ENCODE results near the gene REG4. TPM values are rescaled to one million over a fixed set of nuclear protein-coding genes. Genes with fewer than 3 reads are reported as not detected.

The REG4 gene
- total RNA-seq, 1 experiment from 2014 or later, result not detected

- H3K4me3 ChIP-seq (ENCODE audit: low read depth in 2 of 2, low read length in 2 of 2), result no peak overlapping the region
- H3K36me3 ChIP-seq (ENCODE audit: control insufficient read depth, insufficient read depth, low read length), result no peaks in the 10 kb centered on the region
- ATAC-seq, result no peak
- TF ChIP-seq CTCF (IDR thresholded peaks at IDR 0.05) (no peak), REST (IDR thresholded peaks at IDR 0.05; ENCODE audit: insufficient read depth in 1 of 2, low read depth in 2 of 2, low read length in 1 of 2) (no peak), POLR2AphosphoS5 (IDR thresholded peaks at IDR 0.05; ENCODE audit: low read depth, low read length) (no peak), TCF7L2 (IDR thresholded peaks at IDR 0.05; ENCODE audit: low read depth, low read length) (no peak), SIN3A (IDR thresholded peaks at IDR 0.05; ENCODE audit: borderline replicate concordance, insufficient read depth, low read depth, low read length) (no peak)
- BruUV-seq (replicated peaks), result no TSS peak
- H3K9me3 ChIP-seq (ENCODE audit: control insufficient read depth, insufficient read depth, low read depth, low read length), result no peaks in the 10 kb centered on the region
- in situ Hi-C loops (cut with HindIII; ENCODE audit: low pct_unique_long_range_greater_than_20kb, low sequenced_read_pairs), result no loop called here
- H3K4me1 ChIP-seq (ENCODE audit: control insufficient read depth, insufficient read depth, low read length), result 0 out of 2 replicates have a peak, but pooled peaks cover 9% of the 10 kb centered on the region
- DNase-seq (ENCODE audit: low read depth, low spot score), result no peak
- intact Hi-C loops (cut with micrococcal nuclease; ENCODE audit: unreplicated experiment), result no loop called here
- H3K27ac ChIP-seq (ENCODE audit: low read length), result no peak overlapping the region
- ChIA-PET POLR2A (no interaction called here), CTCF (no interaction called here)
- H3K27me3 ChIP-seq (ENCODE audit: control insufficient read depth, insufficient read depth, low read length), result peaks cover 20% of the 10 kb centered on the region
Observed at GRCh38 chr1:119782631-119783325, 28.5 kb downstream of the REG4 start.

GRCh38 chr1:119781434-119782210 is 29.6 kb downstream of the REG4 start:
- POLR2A ChIA-PET, result no interaction called here
- ATAC-seq (no peak), DNase-seq (ENCODE audit: low read depth, low spot score) (no peak)
- Histone ChIP-seq H3K4me1 (ENCODE audit: control insufficient read depth, insufficient read depth, low read length) (0 out of 2 replicates have a peak, but pooled peaks cover 9% of the 10 kb centered on the region), H3K4me3 (ENCODE audit: low read depth in 2 of 2, low read length in 2 of 2) (no peak overlapping the region), H3K27me3 (ENCODE audit: control insufficient read depth, insufficient read depth, low read length) (peaks cover 23% of the 10 kb centered on the region), H3K27ac (ENCODE audit: low read length) (no peak overlapping the region), H3K9me3 (ENCODE audit: control insufficient read depth, insufficient read depth, low read depth, low read length) (no peaks in the 10 kb centered on the region), H3K36me3 (ENCODE audit: control insufficient read depth, insufficient read depth, low read length) (no peaks in the 10 kb centered on the region)
- in situ Hi-C loops (cut with HindIII; ENCODE audit: low pct_unique_long_range_greater_than_20kb, low sequenced_read_pairs), result no loop called here
- no TSS peak for BruUV-seq (replicated peaks)
- CTCF ChIA-PET, result no interaction called here
- no peak for TF ChIP-seq TCF7L2 (IDR thresholded peaks at IDR 0.05; ENCODE audit: low read depth, low read length)
- no peak for TF ChIP-seq SIN3A (IDR thresholded peaks at IDR 0.05; ENCODE audit: borderline replicate concordance, insufficient read depth, low read depth, low read length)
- TF ChIP-seq CTCF (IDR thresholded peaks at IDR 0.05), result 0 out of 2 replicates have a peak, but pooled peaks have one; percentile 8
- no peak for TF ChIP-seq REST (IDR thresholded peaks at IDR 0.05; ENCODE audit: insufficient read depth in 1 of 2, low read depth in 2 of 2, low read length in 1 of 2)
- intact Hi-C loops (cut with micrococcal nuclease; ENCODE audit: unreplicated experiment), result no loop called here

Data from Panc1 (cell line).